Psoas muscle (tissue), 8 donors: ENCODE results near the gene FBXW11. TPM values are rescaled to one million over a fixed set of nuclear protein-coding genes. Genes with fewer than 3 reads are reported as not detected.

ENCODE experiments used
- ATAC-seq, 4 donors: fragments of 200-7000 bp; cut with Tn5 transposase; one replicate each; pipeline ENCODE4 v1.9.1; 2020; ENCODE audit warnings: moderate library complexity in 3 of 4, mild to moderate bottlenecking in 2 of 4
- DNase-seq, 2 donors: peaks; one replicate each; pipeline ENCODE4 v3.0.0-alpha.2; 2020
- H3K27ac ChIP-seq: fragments of 200-600 bp; one replicate; pipeline ENCODE4 v1.8.0; 2022
- H3K27me3 ChIP-seq, 3 donors: fragments of 200-600 bp in 1 of 3; one replicate each; pipeline versions ENCODE4 v1.6.1 to v1.8.0; 2013 to 2022; ENCODE audit warnings: low read length in 2 of 3, mild to moderate bottlenecking in 2 of 3, moderate library complexity in 1 of 3; ENCODE audit not compliant: insufficient read depth in 3 of 3
- H3K36me3 ChIP-seq, 2 donors: fragments of 200-600 bp in 1 of 2; one replicate each; pipeline versions ENCODE4 v1.6.1 to v1.8.0; 2013 to 2022; ENCODE audit warnings: low read depth in 1 of 2, mild to moderate bottlenecking in 1 of 2, moderate library complexity in 1 of 2; ENCODE audit not compliant: insufficient read depth in 1 of 2
- H3K4me1 ChIP-seq: fragments of 200-600 bp; one replicate; pipeline ENCODE4 v1.8.0; 2022
- H3K4me3 ChIP-seq: fragments of 200-600 bp; one replicate; pipeline ENCODE4 v1.8.0; 2022; ENCODE audit warnings: mild to moderate bottlenecking
- H3K9me3 ChIP-seq: fragments of 200-600 bp; one replicate; pipeline ENCODE4 v1.8.0; 2022
- WGBS, 3 donors: extraction: QIAGEN DNeasy Blood & Tissue Kit; methylation state at CpG; one replicate each; pipeline versions ENCODE4 v1.1.6 to v1.1.7; 2013; 5-methylcytosine and 5-hydroxymethylcytosine counted together
- intact Hi-C, 2 donors: fragments of 100-400 bp; cut with DNase I; formaldehyde crosslinking; loops; one replicate each; pipeline versions ENCODE4 v1.11.0 to v1.14.2; 2022
- polyA plus RNA-seq, 3 donors: library from polyadenylated mRNA; stranded (reverse); fragments of 200-250 nt; gene quantifications; one replicate each; pipeline ENCODE4 v1.2.3, GENCODE V29; 2013
- total RNA-seq, 4 donors: library from RNA; stranded (reverse); fragmentation: NEBNext Ultra II Directional in 2 of 4; extraction: Animal tissue kit (Norgen Biotek cat#: 25700) in 2 of 4; gene quantifications; one replicate each; pipeline versions ENCODE4 v1.2.1 to v1.2.4, GENCODE V29; 2021 to 2023
- TF ChIP-seq, protein P1 (sequence below): fragments of 200-600 bp; IDR thresholded peaks from one replicate; pipeline ENCODE4 v1.8.0; 2022; ENCODE audit warnings: antibody characterized with exemption
- donor health status: healthy with polysubstance abuse.
- donor health status: DM: no; HTN: no; CAD: no; lungs with moderate emphysema.
- donor health status: Bipolar disorder and iron deficiency.
- donor health status: healthy.
- donor health status: DM: yes; HTN: yes; CAD: no.
- donor health status: DM: no; HTN: no; CAD: no.
- donor health status: DM: no; HTN: no; CAD: no.
- donor health status: DM: yes; HTN: yes; CAD: no.

FBXW11 gene
- total and polyA plus RNA-seq, 7 donors: 14.7 to 62.8 (median 50.1) TPM

GRCh38 chr5:172007175-172008110, 1.0 kb upstream of the FBXW11 start:
- Histone ChIP-seq H3K4me3 (peak overlapping the region; percentile 96), H3K36me3 (no peaks in the 10 kb centered on the region), H3K27me3 (no peaks in the 10 kb centered on the region), H3K27ac (peak overlapping the region; percentile 98), H3K9me3 (no peaks in the 10 kb centered on the region), H3K4me1 (peaks cover 38% of the 10 kb centered on the region)
- WGBS, 3 donors: 28 to 29% (median 28%) methylated on average over 37 of the region's 37 CpGs
- ATAC-seq (peak in 2 of 4 donors; percentile 1 to 5), DNase-seq (no peak)
- intact Hi-C loops: loop anchor here in 1 of 2 donors (10.0 kb wide), 1 partner anchor 93 kb away; no protein-coding TSS in a partner anchor
- TF ChIP-seq, protein P1, sequence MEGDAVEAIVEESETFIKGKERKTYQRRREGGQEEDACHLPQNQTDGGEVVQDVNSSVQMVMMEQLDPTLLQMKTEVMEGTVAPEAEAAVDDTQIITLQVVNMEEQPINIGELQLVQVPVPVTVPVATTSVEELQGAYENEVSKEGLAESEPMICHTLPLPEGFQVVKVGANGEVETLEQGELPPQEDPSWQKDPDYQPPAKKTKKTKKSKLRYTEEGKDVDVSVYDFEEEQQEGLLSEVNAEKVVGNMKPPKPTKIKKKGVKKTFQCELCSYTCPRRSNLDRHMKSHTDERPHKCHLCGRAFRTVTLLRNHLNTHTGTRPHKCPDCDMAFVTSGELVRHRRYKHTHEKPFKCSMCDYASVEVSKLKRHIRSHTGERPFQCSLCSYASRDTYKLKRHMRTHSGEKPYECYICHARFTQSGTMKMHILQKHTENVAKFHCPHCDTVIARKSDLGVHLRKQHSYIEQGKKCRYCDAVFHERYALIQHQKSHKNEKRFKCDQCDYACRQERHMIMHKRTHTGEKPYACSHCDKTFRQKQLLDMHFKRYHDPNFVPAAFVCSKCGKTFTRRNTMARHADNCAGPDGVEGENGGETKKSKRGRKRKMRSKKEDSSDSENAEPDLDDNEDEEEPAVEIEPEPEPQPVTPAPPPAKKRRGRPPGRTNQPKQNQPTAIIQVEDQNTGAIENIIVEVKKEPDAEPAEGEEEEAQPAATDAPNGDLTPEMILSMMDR: no peak

- WGBS, 3 donors: 1% methylated on average over 31 to 34 of the region's 34 CpGs
- H3K4me1 ChIP-seq: peaks cover 40% of the 10 kb centered on the region
- H3K27ac ChIP-seq: peak overlapping the region; percentile 98
- TF ChIP-seq, protein P1: no peak
- no peaks in the 10 kb centered on the region for H3K9me3 ChIP-seq
- no peaks in the 10 kb centered on the region for H3K36me3 ChIP-seq
- ATAC-seq (peak; percentile 6 to 34 (median 15)), DNase-seq (peak in 1 of 2 donors; percentile 56)
- no peaks in the 10 kb centered on the region for H3K27me3 ChIP-seq
- H3K4me3 ChIP-seq: peak overlapping the region; percentile 96
- intact Hi-C loops: loop anchor here in 1 of 2 donors (10.0 kb wide), 1 partner anchor 91 kb away; no protein-coding TSS in a partner anchor
Measured at GRCh38 chr5:172005708-172006320, 624 bp downstream of the FBXW11 start.

- no peaks in the 10 kb centered on the region for H3K27me3 ChIP-seq
- peaks cover 50% of the 10 kb centered on the region for H3K4me1 ChIP-seq
- ATAC-seq: no peak
- intact Hi-C loops: loop anchor here in 1 of 2 donors (10.0 kb wide), 1 partner anchor 90 kb away; no protein-coding TSS in a partner anchor
- peak overlapping the region; percentile 98 for H3K27ac ChIP-seq
- H3K4me3 ChIP-seq: peak overlapping the region; percentile 96
- WGBS, 3 donors: 33 to 46% (median 42%) methylated on average over 3 of the region's 3 CpGs
- no peak for DNase-seq
- no peaks in the 10 kb centered on the region for H3K36me3 ChIP-seq
- H3K9me3 ChIP-seq: no peaks in the 10 kb centered on the region
- TF ChIP-seq, protein P1: no peak
Measured at GRCh38 chr5:172004824-172005237, 1.6 kb downstream of the FBXW11 start.

DNA sequence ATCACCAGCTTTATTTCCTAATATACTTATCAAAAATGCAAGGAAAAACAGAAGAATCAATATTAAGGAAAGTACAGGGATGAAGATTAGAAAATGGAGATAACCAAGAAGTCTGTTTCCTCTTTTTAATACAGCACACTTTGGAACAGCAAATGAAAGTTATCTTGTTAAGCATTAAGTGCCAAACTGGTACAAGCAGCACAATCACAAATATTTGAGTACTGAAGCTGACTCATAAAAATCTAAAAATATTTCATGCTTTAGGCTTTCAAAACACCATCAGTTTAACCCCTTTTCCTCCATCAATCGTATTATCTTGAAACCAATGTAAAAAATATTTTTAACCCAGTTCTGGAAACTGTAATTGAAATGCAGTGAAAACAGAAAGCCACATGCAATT, 2.7 kb downstream of the FBXW11 start:
- intact Hi-C loops: loop anchor here in 1 of 2 donors (10.0 kb wide), 1 partner anchor 89 kb away; no protein-coding TSS in a partner anchor
- H3K36me3 ChIP-seq: no peaks in the 10 kb centered on the region
- ATAC-seq: no peak
- no peak overlapping the region for H3K27ac ChIP-seq
- H3K4me3 ChIP-seq: peak overlapping the region; percentile 96
- 39 to 49% (median 45%) methylated on average over 1 of the region's 1 CpG for WGBS, 3 donors
- H3K4me1 ChIP-seq: peaks cover 50% of the 10 kb centered on the region
- no peaks in the 10 kb centered on the region for H3K9me3 ChIP-seq
- H3K27me3 ChIP-seq: no peaks in the 10 kb centered on the region
- TF ChIP-seq, protein P1: no peak
- no peak for DNase-seq
